Activated CD8-positive, alpha-beta memory T cell treated with anti-CD3 and anti-CD28 coated beads for 48 hours (primary cell): ENCODE data around the gene TRIM41.
A peak's percentile ranks its signal among the peaks of the same experiment; 100 is the strongest.
"Not testable (repeated sequence)": the region's sequence is repeated elsewhere in the genome, so short reads cannot be mapped to it uniquely, and the experiment has no call there.

Experiments used
- DNase-seq, 3 experiments: peaks; one replicate each; pipeline ENCODE4 v3.0.0-alpha.2; 2020; ENCODE audit warnings: low read depth in 2 of 3, low spot score in 2 of 3

TRIM41 gene

GRCh38 chr5:181210148-181210547 is 12.9 kb upstream of the TRIM41 start:
- DNase-seq, result not testable (repeated sequence)

GRCh38 chr5:181210698-181211097 is 12.4 kb upstream of the TRIM41 start:
- not testable (repeated sequence) for DNase-seq

- DNase-seq, result no peak
Measured at GRCh38 chr5:181211208-181211607, 11.9 kb upstream of the TRIM41 start.

- no peak for DNase-seq
Measured at GRCh38 chr5:181212080-181212479, 11.0 kb upstream of the TRIM41 start.

DNA sequence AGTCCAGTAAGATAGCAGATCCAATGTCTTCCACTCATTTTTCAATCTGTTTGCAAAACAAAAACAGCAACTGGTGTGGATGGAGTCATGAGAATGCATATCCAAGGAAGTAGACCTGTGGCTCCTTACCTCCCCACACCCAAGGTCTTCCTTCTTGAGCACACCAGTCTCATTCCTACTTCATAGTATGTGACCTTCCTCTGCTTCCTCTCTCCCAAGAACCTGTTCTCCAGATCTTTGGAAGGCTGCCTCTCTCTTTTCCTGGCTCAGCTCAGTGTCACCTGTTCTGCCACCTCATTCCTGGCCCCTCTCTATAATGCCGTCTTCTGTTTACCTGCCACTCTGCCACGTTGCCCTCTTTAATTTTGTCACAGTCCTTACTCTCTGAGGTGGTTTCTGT is 10.1 kb upstream of the TRIM41 start:
- DNase-seq, result no peak

GRCh38 chr5:181214249-181214648 is 8.8 kb upstream of the TRIM41 start:
- not testable (repeated sequence) for DNase-seq

DNA sequence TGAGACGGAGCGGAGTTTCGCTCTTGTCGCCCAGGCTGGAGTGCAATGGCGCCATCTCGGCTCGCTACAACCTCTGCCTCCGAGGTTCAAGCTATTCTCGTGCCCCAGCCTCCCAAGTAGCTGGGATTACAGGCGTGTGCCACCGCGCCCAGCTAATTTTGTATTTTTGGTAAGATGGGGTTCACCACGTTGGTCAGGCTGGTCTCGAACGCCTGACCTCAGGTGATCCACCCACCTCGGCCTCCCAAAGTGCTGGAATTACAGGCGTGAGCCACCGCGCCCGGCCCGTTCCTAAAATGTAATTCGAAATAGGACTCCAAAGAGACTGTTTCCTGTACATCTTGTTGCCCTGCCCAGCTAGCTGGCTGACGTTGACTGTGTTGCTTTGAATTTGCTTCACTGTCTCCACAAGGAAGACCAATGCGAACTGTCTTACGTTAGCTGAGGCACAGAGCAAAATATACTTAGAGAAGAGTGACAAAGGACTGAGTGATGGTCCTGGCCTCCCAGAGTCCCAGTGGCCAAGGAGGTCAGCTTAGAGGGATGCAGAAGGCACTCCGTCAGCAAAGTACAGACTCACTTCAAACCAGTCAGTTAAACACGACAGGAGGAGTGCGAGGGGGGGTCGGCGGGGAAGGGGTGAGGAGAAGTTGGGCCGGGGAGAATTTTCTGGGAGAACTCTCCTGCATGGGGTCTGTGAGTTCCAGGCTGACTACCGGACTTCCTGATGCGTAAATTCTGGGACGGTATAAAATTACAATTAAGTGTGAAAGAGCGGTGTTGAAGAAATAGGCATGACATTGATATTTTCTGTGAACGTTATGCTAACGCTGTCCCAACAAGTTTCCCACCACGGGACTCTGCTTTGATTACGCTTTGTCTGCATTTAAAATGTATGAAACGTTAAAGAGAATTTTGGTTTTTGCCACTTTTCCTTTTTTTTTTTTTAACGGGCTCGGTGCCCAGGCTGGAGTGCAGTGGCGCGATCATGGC is 6.8 kb upstream of the TRIM41 start:
- DNase-seq, result no peak

- DNase-seq, result no peak
Measured at GRCh38 chr5:181217111-181217802, 5.8 kb upstream of the TRIM41 start.

GRCh38 chr5:181217803-181218062 is 5.3 kb upstream of the TRIM41 start:
- DNase-seq, result no peak

DNA sequence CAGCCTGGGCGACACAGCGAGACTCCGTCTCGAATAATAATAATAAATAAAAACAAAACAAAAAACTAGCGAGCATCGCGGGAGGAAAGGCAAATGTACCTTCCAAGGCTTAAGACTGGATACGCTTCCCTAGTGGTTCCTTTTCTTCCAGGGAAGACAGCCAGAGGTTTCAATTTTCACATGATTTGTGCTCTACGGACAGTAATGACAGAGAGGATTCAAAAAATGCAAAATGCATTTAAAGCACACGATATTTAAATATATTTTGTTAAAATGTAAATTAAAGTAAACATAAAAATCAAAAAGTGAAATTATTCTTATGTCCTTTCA is 4.3 kb upstream of the TRIM41 start:
- no peak for DNase-seq

- DNase-seq, result no peak
Measured at GRCh38 chr5:181219262-181220177, 3.6 kb upstream of the TRIM41 start.

DNA sequence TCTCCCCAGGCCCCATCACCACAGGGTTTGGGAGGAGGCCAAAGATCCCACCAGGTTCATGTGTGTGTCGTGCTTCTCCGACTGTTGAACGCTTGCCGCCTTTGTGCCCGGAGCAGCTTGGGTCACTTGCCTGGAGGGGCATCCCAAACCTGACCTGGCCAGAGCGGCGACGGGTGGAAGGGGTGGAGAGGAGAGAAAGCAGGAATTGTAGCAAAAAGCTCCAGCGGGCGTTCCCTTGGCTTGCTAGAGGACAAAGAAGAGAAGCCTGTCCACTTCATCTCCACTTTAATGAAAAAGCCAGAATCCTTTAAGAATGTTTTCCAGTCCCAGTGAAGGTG is 2.9 kb upstream of the TRIM41 start:
- no peak for DNase-seq

DNA sequence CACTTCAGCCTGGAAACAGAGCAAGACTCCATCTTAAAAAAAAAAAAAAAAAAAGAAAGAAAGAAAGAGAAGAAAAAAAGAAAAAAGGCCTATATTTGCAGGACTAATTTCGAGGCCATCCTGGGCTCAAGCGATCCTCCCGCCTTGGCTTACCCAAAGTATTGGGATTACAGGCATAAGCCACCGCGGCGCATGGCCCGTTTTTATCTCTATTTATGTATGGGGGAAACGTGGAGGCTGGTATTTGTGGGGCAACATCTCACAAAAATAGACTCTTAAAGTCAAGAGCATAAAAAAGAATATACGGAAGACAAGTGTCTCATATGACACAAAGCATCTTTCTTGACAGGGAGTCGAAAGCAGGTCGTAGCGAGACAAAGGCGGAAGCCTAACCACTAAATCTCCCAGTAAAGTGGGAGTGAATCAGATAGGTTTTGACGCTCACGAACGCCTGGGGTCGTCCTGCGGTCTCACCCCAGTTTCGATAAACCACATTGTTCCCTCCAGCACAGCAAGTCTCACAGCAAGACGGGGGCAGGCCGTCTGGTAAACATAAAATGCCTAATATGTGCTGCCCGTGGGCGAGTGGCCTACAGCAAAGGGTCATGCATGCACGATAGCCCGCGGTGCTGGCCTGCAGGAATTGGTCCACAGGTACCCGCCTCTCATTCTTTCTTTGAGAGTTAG is 1.8 kb upstream of the TRIM41 start:
- no peak for DNase-seq

GRCh38 chr5:181221792-181222629 is 1.1 kb upstream of the TRIM41 start:
- peak; percentile 91 to 100 (median 100) for DNase-seq

DNA sequence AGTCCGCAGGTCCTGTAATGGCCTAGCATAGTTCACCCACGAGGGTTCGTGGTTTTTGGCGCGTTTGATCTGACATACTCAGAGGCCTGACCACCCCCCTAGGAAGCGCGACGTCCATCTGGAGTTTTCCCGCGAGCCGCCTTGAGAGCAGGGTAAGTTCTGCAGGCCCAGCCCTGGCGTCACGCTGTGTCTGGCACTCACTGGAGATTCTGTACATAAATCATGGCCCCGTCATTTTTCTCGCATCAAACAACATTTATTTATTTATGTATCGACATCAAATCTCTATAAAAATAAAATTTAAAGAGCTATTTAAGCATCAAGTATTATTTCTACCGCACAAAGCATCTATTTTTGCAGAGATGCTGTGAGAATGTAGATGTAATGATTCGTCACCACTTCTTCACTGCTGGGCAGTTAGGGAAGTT is 437 bp upstream of the TRIM41 start:
- DNase-seq, result no peak

DNA sequence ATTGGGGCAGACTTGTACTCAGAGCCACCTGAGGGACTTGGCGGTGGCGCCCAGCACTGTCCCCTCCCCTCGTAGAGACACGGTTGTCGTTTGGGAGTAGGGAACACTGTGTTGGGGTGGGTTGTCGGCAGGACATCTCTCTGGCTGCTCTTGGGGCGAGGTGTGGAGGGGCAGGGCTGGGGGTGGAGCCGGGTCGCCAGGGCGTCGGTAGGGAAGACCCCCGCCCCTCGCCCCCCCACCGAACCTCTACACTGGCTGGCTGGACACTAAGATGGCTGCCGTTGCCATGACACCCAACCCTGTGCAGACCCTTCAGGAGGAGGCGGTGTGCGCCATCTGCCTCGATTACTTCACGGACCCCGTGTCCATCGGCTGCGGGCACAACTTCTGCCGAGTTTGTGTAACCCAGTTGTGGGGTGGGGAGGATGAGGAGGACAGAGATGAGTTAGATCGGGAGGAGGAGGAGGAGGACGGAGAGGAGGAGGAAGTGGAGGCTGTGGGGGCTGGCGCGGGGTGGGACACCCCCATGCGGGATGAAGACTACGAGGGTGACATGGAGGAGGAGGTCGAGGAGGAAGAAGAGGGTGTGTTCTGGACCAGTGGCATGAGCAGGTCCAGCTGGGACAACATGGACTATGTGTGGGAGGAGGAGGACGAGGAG is 778 bp downstream of the TRIM41 start:
- DNase-seq, result no peak

DNA sequence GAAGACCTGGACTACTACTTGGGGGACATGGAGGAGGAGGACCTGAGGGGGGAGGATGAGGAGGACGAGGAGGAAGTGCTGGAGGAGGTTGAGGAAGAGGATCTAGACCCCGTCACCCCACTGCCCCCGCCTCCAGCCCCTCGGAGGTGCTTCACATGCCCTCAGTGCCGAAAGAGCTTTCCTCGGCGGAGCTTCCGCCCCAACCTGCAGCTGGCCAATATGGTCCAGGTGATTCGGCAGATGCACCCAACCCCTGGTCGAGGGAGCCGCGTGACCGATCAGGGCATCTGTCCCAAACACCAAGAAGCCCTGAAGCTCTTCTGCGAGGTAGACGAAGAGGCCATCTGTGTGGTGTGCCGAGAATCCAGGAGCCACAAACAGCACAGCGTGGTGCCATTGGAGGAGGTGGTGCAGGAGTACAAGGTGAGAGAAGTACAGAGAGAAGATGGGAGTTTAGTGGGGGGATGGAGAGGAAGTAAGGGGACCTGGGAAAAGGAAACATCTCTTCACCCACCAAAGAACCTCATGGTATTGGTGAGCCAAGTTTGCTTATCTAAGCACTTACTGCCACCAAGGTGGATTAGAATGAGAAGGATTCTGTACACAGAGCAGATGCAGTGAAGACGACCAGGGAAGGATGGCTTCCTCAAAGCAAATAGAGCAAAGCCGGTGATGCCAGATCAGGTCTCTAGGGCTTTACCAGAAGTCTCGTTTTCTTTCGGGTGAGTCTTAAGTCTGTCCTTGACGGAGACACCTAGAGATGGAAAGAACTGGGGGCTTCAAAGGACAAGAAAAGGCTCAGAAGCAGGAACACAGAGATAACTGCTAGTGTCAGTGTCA is 1.5 kb downstream of the TRIM41 start:
- DNase-seq, result no peak

DNA sequence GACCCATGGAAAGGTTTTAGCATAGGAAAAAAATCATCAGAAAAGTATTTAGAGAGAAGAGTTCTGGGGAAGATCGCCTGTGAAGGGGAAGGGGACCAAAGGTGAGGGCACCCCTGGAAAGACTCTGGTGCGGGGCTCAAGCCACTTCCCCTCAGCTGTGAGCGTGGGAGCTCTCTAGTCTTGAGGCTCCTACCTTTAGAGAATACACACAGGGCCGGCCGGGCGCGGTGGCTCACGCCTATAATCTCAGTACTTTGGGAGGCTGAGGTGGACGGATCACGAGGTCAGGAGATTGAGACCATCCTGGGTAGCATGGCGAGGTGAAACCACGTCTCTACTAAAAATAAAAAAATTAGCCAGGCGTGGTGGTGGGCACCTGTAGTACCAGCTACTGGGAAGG is 6.9 kb downstream of the TRIM41 start:
- DNase-seq, result no peak

DNA sequence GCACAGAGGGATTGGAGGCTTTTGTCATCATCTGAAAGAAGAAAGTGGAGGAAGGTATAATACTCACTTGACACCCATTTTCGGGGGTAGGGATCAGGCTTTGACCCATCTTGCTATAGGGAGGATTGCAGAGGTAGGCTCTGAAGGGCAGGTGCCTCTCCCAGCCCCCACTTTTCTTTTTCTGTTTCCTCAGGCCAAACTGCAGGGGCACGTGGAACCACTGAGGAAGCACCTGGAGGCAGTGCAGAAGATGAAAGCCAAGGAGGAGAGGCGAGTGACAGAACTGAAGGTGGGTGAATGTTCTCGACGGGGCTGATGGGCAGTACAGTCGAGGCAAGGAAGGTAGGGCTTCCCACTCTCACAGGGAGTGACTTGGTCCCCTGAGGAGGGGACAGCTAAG is 7.5 kb downstream of the TRIM41 start:
- DNase-seq, result no peak
